Measurements from ENCODE around the gene TMEM119. TPM values are rescaled to one million over a fixed set of nuclear protein-coding genes. Genes with fewer than 3 reads are reported as not detected.

TMEM119 gene
- total and polyA plus RNA-seq, 2 of the 13 experiments (the other 11 are each of a cell fraction or from before 2014, with no cell fraction given), result not detected

GRCh38 chr12:108608616-108609015, 10.7 kb upstream of the TMEM119 start:
- no peak overlapping the region for H3K4me2 ChIP-seq (ENCODE audit: low read depth, low read length)
- WGBS (ENCODE audit: low lambda C conversion rate), result 0% methylated on average over 3 of the region's 5 CpGs
- H3K9me3 ChIP-seq (ENCODE audit: low read length), result no peaks in the 10 kb centered on the region
- FAIRE-seq (no peak), ATAC-seq (no peak), DNase-seq (ENCODE audit: low spot score) (no peak)
- in situ Hi-C loops (cut with HindIII; ENCODE audit: extremely low pct_ligation_motif_present, low pct_unique_long_range_greater_than_20kb) (no loop called here), intact Hi-C loops (cut with micrococcal nuclease; ENCODE audit: unreplicated experiment) (no loop called here)
- H3K4me3 ChIP-seq (replicated peaks in 1 of 3; ENCODE audit: insufficient read depth in 1 of 3, low read depth in 2 of 3, low read length in 3 of 3), result no peak overlapping the region
- no peak overlapping the region for H2AFZ ChIP-seq (ENCODE audit: low read length)
- BruUV-seq (replicated peaks), result no TSS peak
- H3K79me2 ChIP-seq (ENCODE audit: insufficient read depth, low read length), result no peaks in the 10 kb centered on the region
- no peak overlapping the region for H3K9ac ChIP-seq (ENCODE audit: insufficient read depth, low read depth, low read length)
- TF ChIP-seq ZNF609 (CRISPR knock-in tag; IDR thresholded peaks at IDR 0.05; ENCODE audit: borderline replicate concordance), result no peak
- TF ChIP-seq RARG (CRISPR knock-in tag; IDR thresholded peaks at IDR 0.05; ENCODE audit: low read depth), result no peak
- TF ChIP-seq SALL1 (CRISPR knock-in tag; IDR thresholded peaks at IDR 0.05), result no peak
- TF ChIP-seq, protein P1, sequence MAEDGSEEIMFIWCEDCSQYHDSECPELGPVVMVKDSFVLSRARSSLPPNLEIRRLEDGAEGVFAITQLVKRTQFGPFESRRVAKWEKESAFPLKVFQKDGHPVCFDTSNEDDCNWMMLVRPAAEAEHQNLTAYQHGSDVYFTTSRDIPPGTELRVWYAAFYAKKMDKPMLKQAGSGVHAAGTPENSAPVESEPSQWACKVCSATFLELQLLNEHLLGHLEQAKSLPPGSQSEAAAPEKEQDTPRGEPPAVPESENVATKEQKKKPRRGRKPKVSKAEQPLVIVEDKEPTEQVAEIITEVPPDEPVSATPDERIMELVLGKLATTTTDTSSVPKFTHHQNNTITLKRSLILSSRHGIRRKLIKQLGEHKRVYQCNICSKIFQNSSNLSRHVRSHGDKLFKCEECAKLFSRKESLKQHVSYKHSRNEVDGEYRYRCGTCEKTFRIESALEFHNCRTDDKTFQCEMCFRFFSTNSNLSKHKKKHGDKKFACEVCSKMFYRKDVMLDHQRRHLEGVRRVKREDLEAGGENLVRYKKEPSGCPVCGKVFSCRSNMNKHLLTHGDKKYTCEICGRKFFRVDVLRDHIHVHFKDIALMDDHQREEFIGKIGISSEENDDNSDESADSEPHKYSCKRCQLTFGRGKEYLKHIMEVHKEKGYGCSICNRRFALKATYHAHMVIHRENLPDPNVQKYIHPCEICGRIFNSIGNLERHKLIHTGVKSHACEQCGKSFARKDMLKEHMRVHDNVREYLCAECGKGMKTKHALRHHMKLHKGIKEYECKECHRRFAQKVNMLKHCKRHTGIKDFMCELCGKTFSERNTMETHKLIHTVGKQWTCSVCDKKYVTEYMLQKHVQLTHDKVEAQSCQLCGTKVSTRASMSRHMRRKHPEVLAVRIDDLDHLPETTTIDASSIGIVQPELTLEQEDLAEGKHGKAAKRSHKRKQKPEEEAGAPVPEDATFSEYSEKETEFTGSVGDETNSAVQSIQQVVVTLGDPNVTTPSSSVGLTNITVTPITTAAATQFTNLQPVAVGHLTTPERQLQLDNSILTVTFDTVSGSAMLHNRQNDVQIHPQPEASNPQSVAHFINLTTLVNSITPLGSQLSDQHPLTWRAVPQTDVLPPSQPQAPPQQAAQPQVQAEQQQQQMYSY (CRISPR knock-in tag; IDR thresholded peaks at IDR 0.05), result no peak
- H3K27ac ChIP-seq (ENCODE audit: extremely low read length, insufficient read depth, low read length), result no peak overlapping the region
- ChIA-PET POLR2A (no interaction called here), CTCF (ENCODE audit: low intra/inter-chr PET ratio, low total read pairs) (no interaction called here)
- peaks cover 1 to 22% of the 10 kb centered on the region in 2 experiments; a peak in 4 of 5 replicates for H3K27me3 ChIP-seq (ENCODE audit: control insufficient read depth in 1 of 2, insufficient read depth in 2 of 2, low read length in 2 of 2)
- peaks cover 24% of the 10 kb centered on the region for H3K4me1 ChIP-seq (ENCODE audit: insufficient read depth, low read length)
- no peaks in the 10 kb centered on the region for H4K20me1 ChIP-seq (ENCODE audit: insufficient read depth, low read length)
- H3K36me3 ChIP-seq (replicated peaks in 1 of 2; ENCODE audit: control insufficient read depth in 1 of 2, insufficient read depth in 2 of 2, low read length in 2 of 2), result no peaks in the 10 kb centered on the region
